HepG2 (cell line): Measurements from ENCODE around the gene DDIAS. TPM values are rescaled to one million over a fixed set of nuclear protein-coding genes. Genes with fewer than 3 reads are reported as not detected.

Source experiments
- CENPBD1 ChIP-seq: sonication (generic); formaldehyde crosslinking; IDR thresholded peaks from 2 replicates; pipeline ENCODE4 v1.8.0; 2022; ENCODE audit warnings: missing genetic modification reagents, low read depth, mild to moderate bottlenecking, borderline replicate concordance
- EEA1 ChIP-seq: sonication (generic); formaldehyde crosslinking; IDR thresholded peaks from 2 replicates; pipeline ENCODE4 v1.5.1; 2020; ENCODE audit warnings: mild to moderate bottlenecking, missing genetic modification reagents, borderline replicate concordance
- FOXK2 ChIP-seq: fragments of 450-650 bp; IDR thresholded peaks from 2 replicates; pipeline ENCODE4 v1.6.1; 2016
- HOXA5 ChIP-seq: sonication (generic); formaldehyde crosslinking; IDR thresholded peaks from 2 replicates; pipeline ENCODE4 v1.4.0; 2020; ENCODE audit warnings: missing genetic modification reagents
- MLXIP ChIP-seq: sonication (generic); formaldehyde crosslinking; IDR thresholded peaks from 2 replicates; pipeline ENCODE4 v1.9.0; 2021; ENCODE audit warnings: missing genetic modification reagents, borderline replicate concordance
- MYNN ChIP-seq: sonication (generic); formaldehyde crosslinking; IDR thresholded peaks from 2 replicates; pipeline ENCODE4 v1.4.0; 2020; ENCODE audit warnings: mild to moderate bottlenecking, low read depth, missing genetic modification reagents
- NR0B2 ChIP-seq: sonication (generic); formaldehyde crosslinking; IDR thresholded peaks from 2 replicates; pipeline ENCODE4 v1.4.0; 2020; ENCODE audit warnings: mild to moderate bottlenecking, missing genetic modification reagents
- RFXAP ChIP-seq: sonication (generic); formaldehyde crosslinking; IDR thresholded peaks from 2 replicates; pipeline ENCODE4 v1.4.0; 2020; ENCODE audit warnings: missing genetic modification reagents, borderline replicate concordance
- THYN1 ChIP-seq: sonication (generic); formaldehyde crosslinking; IDR thresholded peaks from 2 replicates; pipeline ENCODE4 v1.8.1; 2023; ENCODE audit warnings: low read depth, mild to moderate bottlenecking, moderate library complexity, missing genetic modification reagents, borderline replicate concordance
- ZBTB40 ChIP-seq, 2 experiments: fragments of 450-650 bp in 1 of 2; sonication (generic) in 1 of 2; formaldehyde crosslinking in 1 of 2; IDR thresholded peaks; 2 replicates each; pipeline versions ENCODE4 v1.6.1 to v1.8.0; 2016 to 2022; ENCODE audit warnings: antibody characterized with exemption in 1 of 2, mild to moderate bottlenecking in 1 of 2, missing genetic modification reagents in 1 of 2
- ZNF343 ChIP-seq: sonication (generic); formaldehyde crosslinking; IDR thresholded peaks from 2 replicates; pipeline ENCODE4 v1.4.0; 2020; ENCODE audit warnings: mild to moderate bottlenecking, missing genetic modification reagents
- ZUFSP ChIP-seq: sonication (generic); formaldehyde crosslinking; IDR thresholded peaks from 2 replicates; pipeline ENCODE4 v1.9.0; 2021; ENCODE audit warnings: missing genetic modification reagents, mild to moderate bottlenecking, borderline replicate concordance
- polyA plus RNA-seq, 8 experiments: library from polyadenylated mRNA; depleted of rRNA in 3 of 8; stranded (reverse) in 7 of 8; unstranded in 1 of 8; fragments of >200 nt; fragmentation: Illumina TruSeq in 4 of 8; extraction: Trizol in 4 of 8; gene quantifications; 2 replicates each; pipeline versions ENCODE4 v1.2.1 to v1.2.3, GENCODE V29; 2011 to 2016; ENCODE audit warnings: low read depth in 4 of 8, missing spikeins in 1 of 8, mixed read lengths in 1 of 8; ENCODE audit not compliant: insufficient read depth in 1 of 8
- total RNA-seq, 5 experiments: library from RNA; depleted of rRNA; stranded (reverse); fragments of >200 nt; fragmentation: Illumina TruSeq; extraction: Trizol; gene quantifications; 2 replicates each; pipeline ENCODE4 v1.2.3, GENCODE V29; 2016; ENCODE audit warnings: low read depth in 1 of 5

The DDIAS gene
- total and polyA plus RNA-seq, 2 of the 13 experiments (the other 11 are each of a cell fraction or from before 2014, with no cell fraction given), result 3.5 to 13.0 TPM

- TF ChIP-seq ZBTB40 (IDR thresholded peaks at IDR 0.05), result no peak
- TF ChIP-seq ZBTB40 (CRISPR knock-in tag; IDR thresholded peaks at IDR 0.05), result peak; percentile 41
- no peak for TF ChIP-seq MLXIP
- TF ChIP-seq NR0B2, result peak; percentile 10
- TF ChIP-seq RFXAP (CRISPR knock-in tag), result peak; percentile 14; the same call in 1 of the 2 replicates
- TF ChIP-seq THYN1, result 0 out of 2 replicates have a peak, but pooled peaks have one; percentile 44
- TF ChIP-seq ZUFSP (CRISPR knock-in tag), result no peak
- no peak for TF ChIP-seq CENPBD1 (CRISPR knock-in tag)
- no peak for TF ChIP-seq HOXA5 (CRISPR knock-in tag)
- no peak; the same call in 1 of the 2 replicates for TF ChIP-seq EEA1 (CRISPR knock-in tag)
- TF ChIP-seq FOXK2, result 0 out of 2 replicates have a peak, but pooled peaks have one; percentile 34
- TF ChIP-seq ZNF343 (CRISPR knock-in tag), result peak; percentile 87
- TF ChIP-seq MYNN (CRISPR knock-in tag), result no peak
These were observed 1.0 kb upstream of the DDIAS start, which contains the start of gene PRCP (continued) for GRCh38 chr11:82900277-82901164.
